Fibroblast of the aortic adventitia (primary cell): Measurements from ENCODE around the gene POLD2. TPM values are rescaled to one million over a fixed set of nuclear protein-coding genes. Genes with fewer than 3 reads are reported as not detected.

Source experiments
- DNase-seq: peaks from one replicate; pipeline ENCODE4 v3.0.0-alpha.2; 2010; ENCODE audit warnings: low read depth
- H3K4me3 ChIP-seq: 2 replicates; pipeline ENCODE4 v1.5.1; 2011; ENCODE audit warnings: low read depth, mild to moderate bottlenecking, control low read depth, low read length, moderate library complexity
- CTCF ChIP-seq: IDR thresholded peaks from 2 replicates; pipeline ENCODE4 v1.5.1; 2011; ENCODE audit warnings: mild to moderate bottlenecking, low read length, control low read depth, inconsistent platforms; ENCODE audit not compliant: insufficient read depth
- total RNA-seq: library from RNA; depleted of rRNA; stranded (reverse); fragments of >200 nt; gene quantifications from 2 replicates; pipeline ENCODE4 v1.2.3, GENCODE V29; 2012; ENCODE audit warnings: low replicate concordance

The POLD2 gene
- total RNA-seq, 1 donor = 87.9 TPM

GRCh38 chr7:44148961-44149536 is 25.7 kb upstream of the POLD2 start:
- no peak for TF ChIP-seq CTCF
- H3K4me3 ChIP-seq = no peak overlapping the region
- DNase-seq = no peak

GRCh38 chr7:44148166-44148565 is 24.8 kb upstream of the POLD2 start:
- H3K4me3 ChIP-seq = no peak overlapping the region
- TF ChIP-seq CTCF = no peak
- peak; percentile 7 for DNase-seq

- TF ChIP-seq CTCF = no peak
- DNase-seq = no peak
- no peak overlapping the region for H3K4me3 ChIP-seq
These were observed 24.0 kb upstream of the POLD2 start for GRCh38 chr7:44147026-44147991.

- no peak for TF ChIP-seq CTCF
- peak overlapping the region; percentile 56 for H3K4me3 ChIP-seq
- peak; percentile 17 for DNase-seq
These were observed 22.9 kb upstream of the POLD2 start for GRCh38 chr7:44145969-44146911.

GRCh38 chr7:44145479-44145968 is 22.2 kb upstream of the POLD2 start:
- no peak for DNase-seq
- no peak for TF ChIP-seq CTCF

GRCh38 chr7:44144968-44145478 is 21.7 kb upstream of the POLD2 start:
- no peak overlapping the region for H3K4me3 ChIP-seq
- no peak for DNase-seq

More at GRCh38 chr7:44145479-44145968, 22.2 kb upstream of the POLD2 start:
- H3K4me3 ChIP-seq = peak overlapping the region; percentile 56

More at GRCh38 chr7:44144968-44145478, 21.7 kb upstream of the POLD2 start:
- TF ChIP-seq CTCF = no peak
